ENCODE data around the gene ANKRD10. TPM values are rescaled to one million over a fixed set of nuclear protein-coding genes. Genes with fewer than 3 reads are reported as not detected.

Gene ANKRD10
- total and polyA plus RNA-seq, 2 donors (not counting 3 experiments of a cell fraction or from before 2014, with no cell fraction given) = 44.5 to 94.1 TPM

- Histone ChIP-seq H3K4me1 (ENCODE audit: control insufficient read depth, extremely low read depth, insufficient read depth, low read length) (no peaks in the 10 kb centered on the region), H3K36me3 (ENCODE audit: control insufficient read depth in 2 of 2, extremely low read depth in 1 of 2, insufficient read depth in 2 of 2, low read length in 2 of 2) (no peaks in the 10 kb centered on the region), H4K20me1 (replicated peaks; ENCODE audit: control insufficient read depth, extremely low read depth, insufficient read depth, low read length) (no peaks in the 10 kb centered on the region), H3K27ac (ENCODE audit: insufficient read depth, low read depth, low read length) (no peak overlapping the region), H2AFZ (ENCODE audit: low read depth, low read length) (no peak overlapping the region), H3K9me3 (replicated peaks; ENCODE audit: control insufficient read depth, insufficient read depth, low read length) (no peaks in the 10 kb centered on the region), H3K27me3 (ENCODE audit: control insufficient read depth in 2 of 2, insufficient read depth in 2 of 2, low read length in 2 of 2) (peaks cover 2% of the 10 kb centered on the region in 2 experiments), H3K4me3 (replicated peaks in 1 of 3; ENCODE audit: insufficient read depth in 1 of 3, low read depth in 1 of 3, low read length in 3 of 3) (no peak overlapping the region), H3K9ac (replicated peaks; ENCODE audit: extremely low read depth, insufficient read depth, low read length) (no peak overlapping the region), H3K4me2 (ENCODE audit: insufficient read depth, low read length) (no peak overlapping the region), H3K9me1 (replicated peaks; ENCODE audit: control insufficient read depth, extremely low read depth, insufficient read depth, low read length) (no peaks in the 10 kb centered on the region), H3K79me2 (ENCODE audit: control insufficient read depth, insufficient read depth, low read length) (no peaks in the 10 kb centered on the region)
- BruUV-seq (replicated peaks) = no TSS peak
- POLR2A ChIA-PET = no interaction called here
- CTCF ChIA-PET = no interaction called here
- DNase-seq (ENCODE audit: low read depth, low spot score) = no peak
- intact Hi-C loops (cut with micrococcal nuclease) = no loop called here
- dilution Hi-C loops (cut with MboI; ENCODE audit: extremely low pct_ligation_motif_present, low sequenced_read_pairs) = no loop called here
- no peak for TF ChIP-seq MYC (IDR thresholded peaks at IDR 0.05; ENCODE audit: low read depth, low read length)
- no peak for TF ChIP-seq GATA2 (IDR thresholded peaks at IDR 0.05; ENCODE audit: insufficient read depth, insufficient read length, low read depth, low read length)
- TF ChIP-seq CTCF (IDR thresholded peaks at IDR 0.05; ENCODE audit: extremely low read depth in 1 of 2, insufficient read depth in 1 of 2, low read depth in 1 of 2, low read length in 2 of 2) = no peak
- TF ChIP-seq FOS (IDR thresholded peaks at IDR 0.05; ENCODE audit: borderline replicate concordance, insufficient read depth, low read length) = no peak
- TF ChIP-seq EZH2 (IDR thresholded peaks at IDR 0.05; ENCODE audit: borderline replicate concordance, low read depth, low read length, severe bottlenecking) = no peak
- TF ChIP-seq POLR2A (IDR thresholded peaks at IDR 0.05; ENCODE audit: low read depth, low read length) = no peak
- TF ChIP-seq JUN (IDR thresholded peaks at IDR 0.05; ENCODE audit: borderline replicate concordance, insufficient read depth, insufficient read length, low read depth) = no peak
- TF ChIP-seq POLR2AphosphoS5 (IDR thresholded peaks at IDR 0.05; ENCODE audit: insufficient read depth, low read depth, low read length) = no peak
- TF ChIP-seq MAX (IDR thresholded peaks at IDR 0.05; ENCODE audit: insufficient read depth, insufficient read length) = no peak
- no peak for FAIRE-seq
These were observed 51.2 kb downstream of the ANKRD10 start for GRCh38 chr13:110863685-110864084.

Measured in endothelial cell of umbilical vein (primary cell).